Duodenal mucosa (tissue), 2 donors: ENCODE measurements around the gene SPDYE18.
"Not testable (repeated sequence)": the region's sequence is repeated elsewhere in the genome, so short reads cannot be mapped to it uniquely, and the experiment has no call there.

Source experiments
- H3K27ac ChIP-seq: one replicate; pipeline ENCODE4 v1.7.0; 2013; ENCODE audit warnings: low read depth, low read length
- H3K27me3 ChIP-seq, 2 donors: one replicate each; pipeline ENCODE4 v1.7.0; 2013; ENCODE audit warnings: low read length in 2 of 2, control low read depth in 1 of 2; ENCODE audit not compliant: insufficient read depth in 2 of 2, control insufficient read depth in 1 of 2
- H3K36me3 ChIP-seq, 2 donors: one replicate each; pipeline ENCODE4 v1.7.0; 2013; ENCODE audit warnings: low read length in 2 of 2, control low read depth in 1 of 2; ENCODE audit not compliant: insufficient read depth in 2 of 2, control insufficient read depth in 1 of 2
- H3K4me1 ChIP-seq, 2 donors: one replicate each; pipeline ENCODE4 v1.7.0; 2013; ENCODE audit warnings: low read length in 2 of 2, control low read depth in 1 of 2; ENCODE audit not compliant: insufficient read depth in 2 of 2, control insufficient read depth in 1 of 2
- H3K4me3 ChIP-seq, 2 donors: one replicate each; pipeline ENCODE4 v1.7.0; 2013; ENCODE audit warnings: low read length in 2 of 2, low read depth in 1 of 2
- H3K9ac ChIP-seq, 2 donors: one replicate each; pipeline ENCODE4 v1.7.0; 2013; ENCODE audit warnings: low read length in 2 of 2, low read depth in 1 of 2
- H3K9me3 ChIP-seq, 2 donors: one replicate each; pipeline ENCODE4 v1.7.0; 2013; ENCODE audit warnings: low read length in 2 of 2, control low read depth in 1 of 2; ENCODE audit not compliant: control insufficient read depth in 1 of 2

Gene SPDYE18

GRCh38 chr7:77079112-77079511 lies 16.8 kb upstream of the SPDYE18 start:
- not testable (repeated sequence) for H3K27ac ChIP-seq, H3K36me3 ChIP-seq, H3K9me3 ChIP-seq, H3K9ac ChIP-seq, H3K27me3 ChIP-seq, H3K4me3 ChIP-seq, H3K4me1 ChIP-seq

- H3K27ac ChIP-seq, H3K9ac ChIP-seq, H3K9me3 ChIP-seq, H3K4me1 ChIP-seq, H3K36me3 ChIP-seq, H3K27me3 ChIP-seq, H3K4me3 ChIP-seq: not testable (repeated sequence)
Observed at GRCh38 chr7:77077060-77077459, 14.7 kb upstream of the SPDYE18 start.

- H3K27me3 ChIP-seq, H3K27ac ChIP-seq, H3K4me1 ChIP-seq, H3K4me3 ChIP-seq, H3K9me3 ChIP-seq, H3K36me3 ChIP-seq, H3K9ac ChIP-seq: not testable (repeated sequence)
Observed at GRCh38 chr7:77074786-77075396, 12.5 kb upstream of the SPDYE18 start.

GRCh38 chr7:77071108-77071507 lies 8.8 kb upstream of the SPDYE18 start:
- not testable (repeated sequence) for H3K9me3 ChIP-seq, H3K27me3 ChIP-seq, H3K4me1 ChIP-seq, H3K27ac ChIP-seq, H3K9ac ChIP-seq, H3K4me3 ChIP-seq, H3K36me3 ChIP-seq

- not testable (repeated sequence) for H3K27ac ChIP-seq, H3K9me3 ChIP-seq, H3K36me3 ChIP-seq, H3K4me3 ChIP-seq, H3K9ac ChIP-seq, H3K4me1 ChIP-seq, H3K27me3 ChIP-seq
Observed at GRCh38 chr7:77065869-77066268, 3.5 kb upstream of the SPDYE18 start.

- H3K36me3 ChIP-seq, H3K4me3 ChIP-seq: not testable (repeated sequence)
Observed at GRCh38 chr7:77063732-77064131, 1.4 kb upstream of the SPDYE18 start.

GRCh38 chr7:77032261-77032660 lies 30.1 kb downstream of the SPDYE18 start, which contains the start of gene SPDYE17:
TSS of gene SPDYE17 (minus strand) at chr7:77032361. CDS start at chr7:77030570, 1,791 bp downstream.
- not testable (repeated sequence) for H3K4me1 ChIP-seq, H3K4me3 ChIP-seq, H3K9ac ChIP-seq, H3K27me3 ChIP-seq, H3K27ac ChIP-seq, H3K36me3 ChIP-seq, H3K9me3 ChIP-seq

More at GRCh38 chr7:77063732-77064131, 1.4 kb upstream of the SPDYE18 start:
- not testable (repeated sequence) for H3K9ac ChIP-seq, H3K4me1 ChIP-seq, H3K27ac ChIP-seq, H3K9me3 ChIP-seq, H3K27me3 ChIP-seq

GRCh38 chr7:77026349-77026748 lies 36.0 kb downstream of the SPDYE18 start:
- not testable (repeated sequence) for H3K9ac ChIP-seq, H3K4me1 ChIP-seq, H3K4me3 ChIP-seq, H3K27me3 ChIP-seq, H3K27ac ChIP-seq, H3K36me3 ChIP-seq, H3K9me3 ChIP-seq

- H3K9me3 ChIP-seq, H3K36me3 ChIP-seq, H3K27me3 ChIP-seq, H3K27ac ChIP-seq, H3K4me1 ChIP-seq, H3K9ac ChIP-seq, H3K4me3 ChIP-seq: not testable (repeated sequence)
Observed at GRCh38 chr7:77010074-77010680, 52.2 kb downstream of the SPDYE18 start.

GRCh38 chr7:77008000-77008399 lies 54.4 kb downstream of the SPDYE18 start:
- not testable (repeated sequence) for H3K9ac ChIP-seq, H3K4me1 ChIP-seq, H3K36me3 ChIP-seq, H3K9me3 ChIP-seq, H3K27me3 ChIP-seq, H3K4me3 ChIP-seq, H3K27ac ChIP-seq
